Osteoblast (primary cell): ENCODE results near the gene KCND2. TPM values are rescaled to one million over a fixed set of nuclear protein-coding genes. Genes with fewer than 3 reads are reported as not detected.
"Not testable (repeated sequence)": the region's sequence is repeated elsewhere in the genome, so short reads cannot be mapped to it uniquely, and the experiment has no call there.

Source experiments
- DNase-seq: peaks from one replicate; pipeline ENCODE4 v3.0.0; 2011; ENCODE audit warnings: low spot score, mixed read lengths; ENCODE audit not compliant: insufficient read length; ENCODE audit errors: missing footprints
- H2AFZ ChIP-seq: 2 replicates; pipeline ENCODE4 v1.6.0; 2011; ENCODE audit warnings: mild to moderate bottlenecking, low read length
- H3K27ac ChIP-seq: 2 replicates; pipeline ENCODE4 v1.5.1; 2011; ENCODE audit warnings: mild to moderate bottlenecking, low read depth, low read length, moderate library complexity
- H3K27me3 ChIP-seq: 2 replicates; pipeline ENCODE4 v1.6.0; 2012; ENCODE audit warnings: mild to moderate bottlenecking, control low read depth, inconsistent platforms, low read length, moderate library complexity; ENCODE audit not compliant: insufficient read depth
- H3K36me3 ChIP-seq: 2 replicates; pipeline ENCODE4 v1.5.1; 2011; ENCODE audit warnings: mild to moderate bottlenecking, low read length, control low read depth, moderate library complexity; ENCODE audit not compliant: insufficient read depth
- H3K4me1 ChIP-seq: 2 replicates; pipeline ENCODE4 v1.5.1; 2011; ENCODE audit warnings: mild to moderate bottlenecking, low read length, control low read depth, moderate library complexity; ENCODE audit not compliant: insufficient read depth
- H3K4me2 ChIP-seq: 2 replicates; pipeline ENCODE4 v1.6.0; 2011; ENCODE audit warnings: mild to moderate bottlenecking, low read length; ENCODE audit not compliant: insufficient read depth
- H3K4me3 ChIP-seq: fragments of 200-600 bp; sonication (generic); 3 replicates; pipeline ENCODE4 v1.5.1; 2012; ENCODE audit warnings: mild to moderate bottlenecking, low read length, inconsistent platforms; ENCODE audit not compliant: insufficient read depth
- H3K79me2 ChIP-seq: 2 replicates; pipeline ENCODE4 v1.6.0; 2012; ENCODE audit warnings: mild to moderate bottlenecking, low read length, control low read depth, inconsistent platforms; ENCODE audit not compliant: insufficient read depth
- H3K9me3 ChIP-seq: 2 replicates; pipeline ENCODE4 v1.5.1; 2011; ENCODE audit warnings: low read depth, low read length, control low read depth
- H4K20me1 ChIP-seq: 2 replicates; pipeline ENCODE4 v1.6.0; 2012; ENCODE audit warnings: mild to moderate bottlenecking, low read length, control low read depth; ENCODE audit not compliant: insufficient read depth
- total RNA-seq: library from RNA; depleted of rRNA; stranded (reverse); fragments of >200 nt; gene quantifications from 2 replicates; pipeline ENCODE4 v1.2.3, GENCODE V29; 2012
- TF ChIP-seq, protein P1 (sequence below): IDR thresholded peaks from 2 replicates; pipeline ENCODE4 v1.5.1; 2011; ENCODE audit warnings: mild to moderate bottlenecking, low read depth, low read length, moderate library complexity; ENCODE audit errors: extremely low read depth

Gene KCND2
- total RNA-seq, 1 donor: 6.5 TPM

DNA sequence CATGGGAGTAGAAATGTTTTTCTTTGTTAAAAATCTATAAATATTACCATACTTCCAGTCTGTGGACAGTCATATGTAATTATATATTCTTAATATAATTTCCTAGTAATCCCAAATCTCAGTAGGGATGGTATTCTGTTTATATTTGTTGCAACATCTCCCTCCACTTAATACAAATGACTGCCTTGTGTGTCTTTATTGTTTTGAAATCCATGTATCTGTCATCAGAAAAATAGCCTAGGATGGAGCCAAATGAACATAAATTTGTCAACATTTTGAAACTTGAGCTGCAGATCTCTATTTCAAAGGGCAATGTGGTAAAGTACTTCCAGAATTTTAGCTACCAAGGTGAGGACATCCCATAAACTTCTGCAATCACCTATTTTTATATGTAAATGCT lies 294.2 kb downstream of the KCND2 start:
- Histone ChIP-seq H3K79me2 (no peaks in the 10 kb centered on the region), H3K4me3 (no peak overlapping the region), H3K27ac (no peak overlapping the region), H3K27me3 (no peaks in the 10 kb centered on the region), H3K36me3 (no peaks in the 10 kb centered on the region), H4K20me1 (no peaks in the 10 kb centered on the region), H3K4me1 (no peaks in the 10 kb centered on the region), H3K9me3 (no peaks in the 10 kb centered on the region), H2AFZ (no peak overlapping the region), H3K4me2 (no peak overlapping the region)
- no peak for DNase-seq
- TF ChIP-seq, protein P1, sequence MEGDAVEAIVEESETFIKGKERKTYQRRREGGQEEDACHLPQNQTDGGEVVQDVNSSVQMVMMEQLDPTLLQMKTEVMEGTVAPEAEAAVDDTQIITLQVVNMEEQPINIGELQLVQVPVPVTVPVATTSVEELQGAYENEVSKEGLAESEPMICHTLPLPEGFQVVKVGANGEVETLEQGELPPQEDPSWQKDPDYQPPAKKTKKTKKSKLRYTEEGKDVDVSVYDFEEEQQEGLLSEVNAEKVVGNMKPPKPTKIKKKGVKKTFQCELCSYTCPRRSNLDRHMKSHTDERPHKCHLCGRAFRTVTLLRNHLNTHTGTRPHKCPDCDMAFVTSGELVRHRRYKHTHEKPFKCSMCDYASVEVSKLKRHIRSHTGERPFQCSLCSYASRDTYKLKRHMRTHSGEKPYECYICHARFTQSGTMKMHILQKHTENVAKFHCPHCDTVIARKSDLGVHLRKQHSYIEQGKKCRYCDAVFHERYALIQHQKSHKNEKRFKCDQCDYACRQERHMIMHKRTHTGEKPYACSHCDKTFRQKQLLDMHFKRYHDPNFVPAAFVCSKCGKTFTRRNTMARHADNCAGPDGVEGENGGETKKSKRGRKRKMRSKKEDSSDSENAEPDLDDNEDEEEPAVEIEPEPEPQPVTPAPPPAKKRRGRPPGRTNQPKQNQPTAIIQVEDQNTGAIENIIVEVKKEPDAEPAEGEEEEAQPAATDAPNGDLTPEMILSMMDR: no peak

DNA sequence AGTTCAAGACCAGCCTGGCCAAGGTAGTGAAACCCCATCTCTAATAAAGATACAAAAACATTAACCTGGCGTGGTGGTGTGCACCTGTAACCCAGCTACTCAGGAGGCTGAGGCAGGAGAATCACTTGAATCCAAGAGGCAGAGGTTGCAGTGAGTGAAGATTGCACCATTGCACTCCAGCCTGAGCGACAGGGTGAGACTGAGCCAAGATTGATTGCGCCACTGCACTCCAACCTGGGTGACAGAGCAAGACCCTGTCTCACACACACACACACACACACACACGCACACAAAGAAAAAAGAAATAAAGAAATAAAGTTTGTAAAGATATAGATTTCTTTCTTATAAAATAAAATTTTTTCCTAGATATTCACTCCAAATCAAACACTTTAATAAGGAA lies 305.7 kb downstream of the KCND2 start:
- not testable (repeated sequence) for H3K79me2 ChIP-seq, H4K20me1 ChIP-seq

DNA sequence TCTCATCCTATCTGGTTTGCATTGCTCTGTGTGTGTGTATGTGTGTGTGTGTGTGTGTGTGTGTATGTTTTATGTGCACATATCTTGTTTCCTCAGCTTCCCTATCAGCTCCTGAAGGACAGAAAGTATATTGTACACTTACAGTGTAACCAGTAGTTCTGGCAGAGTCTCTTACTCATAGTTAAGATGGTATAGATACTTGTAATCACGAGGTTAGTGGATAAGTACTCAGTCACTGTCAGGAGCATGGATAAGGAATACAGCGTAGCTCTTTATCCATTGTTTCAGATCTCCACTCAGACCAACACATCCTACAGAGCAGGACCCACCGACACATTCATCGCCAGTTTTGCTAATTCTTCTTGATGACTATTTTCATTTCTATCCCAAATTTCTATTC lies 309.9 kb downstream of the KCND2 start:
- no peaks in the 10 kb centered on the region for H3K4me1 ChIP-seq
- no peak overlapping the region for H3K27ac ChIP-seq
- no peak overlapping the region for H3K4me3 ChIP-seq
- H3K79me2 ChIP-seq: no peaks in the 10 kb centered on the region
- no peak overlapping the region for H2AFZ ChIP-seq
- H3K9me3 ChIP-seq: no peaks in the 10 kb centered on the region
- H4K20me1 ChIP-seq: no peaks in the 10 kb centered on the region
- H3K36me3 ChIP-seq: no peaks in the 10 kb centered on the region
- DNase-seq: no peak
- H3K27me3 ChIP-seq: no peaks in the 10 kb centered on the region
- TF ChIP-seq, protein P1: no peak
- no peak overlapping the region for H3K4me2 ChIP-seq

More for the DNA sequence above, 305.7 kb downstream of the KCND2 start:
- not testable (repeated sequence) for H3K36me3 ChIP-seq, H3K4me1 ChIP-seq, DNase-seq, H3K9me3 ChIP-seq, H3K4me3 ChIP-seq, H3K4me2 ChIP-seq, H2AFZ ChIP-seq, H3K27ac ChIP-seq, H3K27me3 ChIP-seq

DNA sequence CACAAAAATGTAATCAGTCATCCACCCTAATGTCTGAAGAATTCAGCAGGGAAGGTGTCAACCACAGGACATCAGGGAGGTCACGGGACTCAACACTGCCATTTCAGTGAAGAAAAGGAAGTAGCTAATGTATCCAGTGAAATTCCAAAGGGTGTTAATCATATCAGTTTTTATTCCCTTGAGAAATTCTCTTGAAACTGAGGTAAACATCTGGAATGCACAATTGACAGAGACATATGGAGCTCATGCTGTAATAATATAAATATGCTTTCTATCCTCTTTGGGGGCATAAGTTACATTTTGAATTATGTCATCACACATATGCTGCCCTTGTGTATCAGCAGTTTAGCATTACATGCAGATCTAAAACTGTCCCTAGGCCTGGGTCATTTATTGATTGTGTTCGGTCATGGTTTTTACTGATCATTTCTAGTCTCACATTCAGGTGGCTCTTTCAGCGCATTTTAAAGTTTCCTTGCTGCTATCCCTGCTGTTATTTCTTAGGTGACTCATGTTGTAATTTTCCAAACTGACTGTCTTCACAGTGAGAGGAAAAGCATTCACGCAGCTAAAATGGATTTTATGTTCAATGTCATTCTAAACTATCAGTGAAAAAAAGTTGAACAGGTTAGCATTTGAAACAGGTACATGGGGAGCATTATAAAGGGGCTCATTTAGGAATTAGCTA lies 311.1 kb downstream of the KCND2 start:
- Histone ChIP-seq H2AFZ (no peak overlapping the region), H3K9me3 (no peaks in the 10 kb centered on the region), H3K36me3 (no peaks in the 10 kb centered on the region), H3K79me2 (no peaks in the 10 kb centered on the region), H3K27ac (no peak overlapping the region), H4K20me1 (no peaks in the 10 kb centered on the region), H3K4me2 (no peak overlapping the region), H3K4me1 (no peaks in the 10 kb centered on the region), H3K4me3 (no peak overlapping the region), H3K27me3 (no peaks in the 10 kb centered on the region)
- DNase-seq: no peak
- TF ChIP-seq, protein P1: no peak
